ENCODE measurements around the gene ANO10.
"Not testable (repeated sequence)": the region's sequence is repeated elsewhere in the genome, so short reads cannot be mapped to it uniquely, and the experiment has no call there.

ANO10 gene

GRCh38 chr3:43473737-43474136 is 148.1 kb downstream of the ANO10 start:
- no peak for DNase-seq (ENCODE audit: low read depth)

DNA sequence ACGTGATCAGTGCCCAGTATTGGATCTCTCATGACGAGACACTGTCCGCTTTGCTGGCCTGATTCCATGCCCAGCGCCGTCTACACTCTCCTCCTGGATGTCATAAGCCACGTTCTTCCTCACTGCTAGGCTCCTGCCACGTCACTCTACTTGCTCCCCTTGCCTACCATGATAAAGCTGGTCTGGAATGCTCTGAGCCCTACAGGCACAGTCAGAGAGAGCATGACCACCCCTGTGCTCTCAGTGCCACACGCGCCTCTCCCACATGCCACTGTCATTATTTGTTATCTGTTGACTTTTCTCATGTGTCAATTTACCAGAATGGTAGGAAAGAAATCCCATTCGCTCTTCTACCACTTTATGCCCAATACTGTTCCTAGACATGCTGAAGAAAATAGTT is 148.6 kb downstream of the ANO10 start:
- DNase-seq (ENCODE audit: low read depth) = no peak

DNA sequence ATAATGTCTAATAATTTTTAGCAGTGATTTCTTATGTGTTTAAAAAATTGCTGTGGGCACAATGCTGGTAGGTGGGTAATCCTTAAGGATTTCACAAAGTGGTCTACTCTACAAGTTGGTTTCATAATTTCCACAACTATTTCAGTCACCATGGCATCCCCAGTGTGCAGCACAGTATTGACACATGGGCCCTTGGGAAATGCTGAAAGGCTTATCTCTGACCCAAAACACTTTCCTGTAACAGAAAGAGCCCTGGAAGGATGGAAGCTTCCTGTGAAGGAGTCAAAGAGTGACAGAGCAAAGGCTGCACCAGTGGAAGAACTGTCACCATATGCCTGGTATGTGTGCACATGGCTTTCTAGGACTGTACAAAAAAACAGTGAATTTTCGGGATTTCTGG is 153.7 kb downstream of the ANO10 start:
- no peak for DNase-seq (ENCODE audit: low read depth)

DNA sequence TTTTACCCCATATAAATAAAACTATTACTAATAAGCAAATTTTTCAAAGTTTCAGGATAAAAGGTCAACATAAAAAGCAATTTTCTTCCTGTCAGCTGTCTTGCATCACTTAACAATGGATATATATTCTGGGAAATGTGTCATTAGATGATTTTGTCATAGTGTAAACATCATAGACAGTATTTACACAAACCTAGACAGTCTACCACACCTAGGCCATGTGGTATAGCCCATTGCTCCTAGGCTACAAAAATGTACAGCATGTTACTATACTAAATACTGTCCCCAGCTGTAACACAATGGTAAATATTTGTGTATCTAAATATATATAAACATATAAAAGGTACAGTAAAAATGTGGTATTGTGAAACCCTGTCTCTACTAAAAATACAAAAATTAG is 156.7 kb downstream of the ANO10 start:
- DNase-seq (ENCODE audit: low read depth) = no peak

DNA sequence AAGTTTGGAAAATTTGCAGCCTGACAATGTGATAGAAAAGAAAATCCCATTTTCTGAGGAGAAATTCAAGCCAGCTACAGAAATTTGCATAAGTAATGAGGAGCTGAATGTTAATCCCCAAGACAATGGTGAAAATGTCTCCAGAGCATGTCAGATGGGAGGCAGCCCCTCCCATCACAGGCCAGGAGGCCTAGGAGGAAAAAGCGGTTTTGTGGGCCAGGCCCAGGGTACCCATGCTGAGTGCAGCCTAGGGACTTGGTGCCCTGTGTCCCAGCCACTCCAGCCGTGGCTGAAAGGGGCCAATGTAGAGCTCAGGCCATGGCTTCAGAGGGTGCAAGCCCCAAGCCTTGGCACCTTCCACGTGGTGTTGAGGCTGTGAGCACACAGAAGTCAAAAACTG is 159.2 kb downstream of the ANO10 start:
- not testable (repeated sequence) for DNase-seq (ENCODE audit: low read depth)

DNA sequence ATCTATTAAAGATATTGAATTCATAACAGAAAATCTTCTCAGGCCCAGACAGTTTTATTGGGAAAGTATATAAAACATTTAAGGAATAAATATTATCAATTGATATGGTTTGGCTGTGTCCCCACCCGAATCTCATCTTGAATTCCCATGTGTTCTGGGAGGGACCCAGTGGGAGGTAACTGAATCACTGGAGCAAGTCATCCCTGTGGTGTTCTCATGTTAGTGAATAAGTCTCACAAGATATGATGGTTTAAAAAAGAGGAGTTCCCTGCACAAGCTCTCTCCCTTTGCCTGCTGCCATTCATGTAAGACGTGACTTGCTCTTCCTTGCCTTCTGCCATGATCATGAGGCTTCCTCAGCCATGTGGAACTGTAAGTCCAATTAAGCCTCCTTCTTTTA is 160.5 kb downstream of the ANO10 start:
- DNase-seq (ENCODE audit: low read depth) = no peak

GRCh38 chr3:43457038-43457437 is 164.8 kb downstream of the ANO10 start:
- DNase-seq (ENCODE audit: low read depth) = not testable (repeated sequence)

DNA sequence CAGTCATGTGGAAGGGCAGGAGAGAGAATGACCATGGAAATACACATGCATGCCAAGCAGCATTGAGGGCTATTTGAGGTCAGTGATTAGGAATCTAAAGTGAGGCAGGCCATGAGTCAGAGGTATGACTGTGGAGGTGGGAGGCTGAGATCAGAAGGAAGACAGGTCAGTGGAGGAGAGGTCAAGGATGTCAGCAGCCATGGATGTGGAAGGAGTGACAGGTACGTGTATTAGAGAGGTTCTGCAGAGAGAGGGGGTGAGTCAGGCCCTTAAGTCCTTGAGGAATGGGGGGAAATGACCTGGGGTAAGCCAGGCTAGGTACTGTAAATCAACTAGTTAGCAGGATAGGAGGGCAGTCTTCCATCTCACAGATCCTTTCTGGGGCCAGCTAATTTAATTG is 166.6 kb downstream of the ANO10 start:
- no peak for DNase-seq (ENCODE audit: low read depth)

- DNase-seq (ENCODE audit: low read depth) = no peak
Observed at GRCh38 chr3:43453981-43454380, 167.8 kb downstream of the ANO10 start.

GRCh38 chr3:43451670-43452254 is 170.0 kb downstream of the ANO10 start:
- DNase-seq (ENCODE audit: low read depth) = no peak

DNA sequence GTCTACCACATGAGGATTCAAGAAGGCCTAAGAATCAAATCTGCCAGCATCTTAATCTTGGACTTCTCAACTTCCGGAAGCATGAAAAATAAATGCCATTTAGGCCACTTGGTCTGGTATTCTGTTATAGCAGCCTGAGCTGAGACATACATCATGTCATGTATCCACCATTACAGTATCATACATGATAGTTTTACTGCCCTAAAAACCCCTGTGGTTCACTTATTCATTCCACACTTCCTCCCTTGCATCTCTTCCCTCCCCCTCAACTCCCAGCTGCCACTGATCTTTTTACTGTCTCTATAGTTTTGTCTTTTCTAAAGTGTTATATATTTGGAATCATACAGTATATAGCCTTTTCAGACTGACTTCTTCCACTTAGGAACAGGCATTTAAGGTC is 173.7 kb downstream of the ANO10 start:
- no peak for DNase-seq (ENCODE audit: low read depth)

GRCh38 chr3:43445820-43446219 is 176.0 kb downstream of the ANO10 start:
- DNase-seq (ENCODE audit: low read depth) = no peak

DNA sequence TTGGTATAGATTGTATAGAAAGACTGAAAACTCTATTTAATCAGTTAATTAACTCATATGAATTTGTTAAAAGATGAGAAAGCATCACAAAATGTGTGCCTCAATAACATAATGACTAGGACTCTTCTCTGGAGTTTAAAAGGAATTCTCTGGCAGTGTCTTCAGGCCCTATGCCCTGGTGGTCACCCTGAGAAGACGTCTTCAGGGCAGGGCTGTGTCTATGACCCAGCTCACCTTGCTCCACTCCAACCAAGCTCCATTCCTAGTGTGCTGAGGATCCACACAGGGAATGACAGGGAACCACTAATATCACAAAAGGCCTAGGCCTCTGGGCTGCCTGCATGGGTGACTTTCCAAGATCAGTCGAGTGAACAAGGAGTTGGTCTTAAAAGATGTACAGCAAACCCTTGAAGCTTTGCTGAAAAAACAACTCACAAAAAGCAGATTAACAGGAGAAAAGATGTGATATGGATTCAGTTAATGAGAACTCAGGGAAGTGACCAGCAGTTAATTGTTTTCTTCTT is 178.9 kb downstream of the ANO10 start:
- DNase-seq (ENCODE audit: low read depth) = no peak

- no peak for DNase-seq (ENCODE audit: low read depth)
Observed at GRCh38 chr3:43436507-43437140, 185.2 kb downstream of the ANO10 start.

DNA sequence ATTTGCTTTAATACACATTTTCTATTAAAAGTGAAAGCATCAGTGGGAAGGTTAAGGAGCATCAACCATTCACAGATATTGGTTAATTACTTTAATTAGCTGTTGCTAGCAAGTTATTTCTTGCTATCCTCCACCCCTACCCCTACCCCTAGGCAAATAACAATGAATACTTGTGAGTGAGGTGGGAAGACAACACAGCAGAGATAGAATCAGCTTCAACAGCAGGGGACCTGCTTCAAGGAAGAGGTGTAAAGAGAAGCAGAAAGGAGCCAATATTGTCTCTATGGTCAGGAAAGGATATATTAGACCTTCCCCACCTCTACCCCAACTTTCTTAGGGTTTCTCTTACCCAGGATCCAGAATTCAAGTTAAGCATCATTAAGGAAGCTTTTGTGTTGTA is 186.1 kb downstream of the ANO10 start:
- DNase-seq (ENCODE audit: low read depth) = no peak

DNA sequence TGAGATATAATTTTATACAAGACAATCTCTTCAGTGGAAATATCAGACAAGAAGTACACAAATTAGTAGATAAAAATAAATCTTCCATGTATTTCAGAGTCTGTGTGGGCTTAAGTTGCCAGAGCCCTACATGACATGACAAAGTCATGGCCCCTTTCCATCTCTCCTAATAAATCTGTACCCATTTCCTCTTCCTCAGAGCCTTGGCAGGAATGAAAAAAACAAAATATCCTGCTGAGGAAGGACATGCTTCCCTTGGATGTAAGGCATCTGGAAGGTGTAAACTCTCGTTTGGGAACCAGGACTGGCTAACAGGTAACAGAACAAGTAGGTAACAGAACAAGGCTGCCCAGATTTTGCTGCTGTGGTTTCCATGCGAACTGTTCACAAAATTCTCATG is 187.4 kb downstream of the ANO10 start:
- no peak for DNase-seq (ENCODE audit: low read depth)

DNA sequence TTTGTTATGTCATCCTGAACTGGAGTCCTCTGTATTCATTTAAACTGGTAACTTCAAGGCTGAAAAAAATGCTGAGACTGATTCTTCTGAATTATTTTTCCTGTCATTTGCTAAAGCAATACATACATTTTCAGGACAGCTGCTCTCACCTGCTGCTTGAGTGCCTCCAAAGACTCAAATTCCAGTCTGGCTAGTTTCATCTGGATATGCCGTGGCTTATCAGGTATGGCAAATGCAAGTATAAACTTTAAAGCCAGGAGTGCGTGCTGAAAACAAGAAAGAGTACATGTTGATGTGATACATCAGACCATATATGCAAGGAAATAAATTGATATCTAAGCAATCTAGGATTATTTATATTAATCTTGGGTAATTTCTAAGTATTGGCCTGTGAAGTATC is 189.3 kb downstream of the ANO10 start:
- DNase-seq (ENCODE audit: low read depth) = no peak

DNA sequence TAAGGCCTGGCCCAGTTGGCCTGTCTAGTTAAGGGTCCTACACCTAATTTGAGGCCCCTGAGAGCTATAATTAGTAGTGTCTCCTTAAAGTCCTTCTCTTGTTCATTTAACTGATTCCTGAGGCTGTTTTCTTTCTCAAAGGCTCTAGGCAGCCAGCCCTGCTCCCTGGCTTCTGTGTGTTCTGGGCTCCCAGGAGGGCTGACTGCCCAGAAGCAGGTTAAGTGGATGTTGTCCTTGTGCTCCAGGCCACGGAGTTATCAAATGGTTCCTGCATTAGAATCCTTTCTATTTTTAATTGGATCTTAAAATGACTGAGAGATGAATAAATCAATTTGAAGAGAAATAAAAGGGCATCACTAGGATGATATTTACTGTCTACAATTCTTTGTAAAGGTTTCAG is 195.4 kb downstream of the ANO10 start:
- no peak for DNase-seq (ENCODE audit: low read depth)

GRCh38 chr3:43425829-43426228 is 196.0 kb downstream of the ANO10 start:
- no peak for DNase-seq (ENCODE audit: low read depth)

DNA sequence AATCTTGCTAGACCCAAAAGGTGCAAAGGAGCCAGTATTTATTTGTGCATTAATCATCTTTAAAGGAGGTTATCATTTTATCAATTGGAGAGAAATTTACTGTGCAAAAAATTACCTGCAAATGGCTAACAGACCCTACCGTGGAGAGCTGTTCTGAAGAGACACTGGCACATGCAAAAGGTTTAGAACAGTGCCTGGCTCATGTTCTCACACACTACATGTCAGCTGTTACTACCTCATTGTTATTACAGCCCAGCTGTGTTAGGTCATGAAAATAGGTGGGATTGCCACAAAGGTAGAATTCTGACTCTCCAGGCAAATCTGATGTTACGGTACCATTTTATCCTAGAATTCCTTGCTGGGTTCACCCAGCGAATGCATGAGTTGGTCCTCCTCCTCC is 198.2 kb downstream of the ANO10 start:
- DNase-seq (ENCODE audit: low read depth) = no peak

DNA sequence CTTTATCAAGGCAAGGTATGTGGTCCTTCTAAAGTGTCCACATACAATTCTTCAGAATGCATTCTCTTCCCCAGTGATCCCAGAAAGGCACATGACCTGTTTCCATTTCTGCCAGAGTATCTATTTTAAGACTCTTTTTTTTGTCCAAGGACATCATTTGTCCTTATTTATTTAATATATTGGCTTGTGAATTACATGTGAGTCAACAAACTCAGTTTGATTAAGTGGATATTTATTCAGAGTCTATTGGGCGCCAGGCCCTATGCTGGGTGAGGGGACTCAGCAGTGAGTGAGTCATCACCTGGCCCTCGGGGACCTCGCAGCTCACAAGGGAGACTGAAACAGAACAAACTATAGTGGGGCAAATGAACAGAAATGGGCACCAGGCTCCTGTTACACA is 198.7 kb downstream of the ANO10 start:
- no peak for DNase-seq (ENCODE audit: low read depth)

- no peak for DNase-seq (ENCODE audit: low read depth)
Observed at GRCh38 chr3:43418601-43419272, 203.1 kb downstream of the ANO10 start.

DNA sequence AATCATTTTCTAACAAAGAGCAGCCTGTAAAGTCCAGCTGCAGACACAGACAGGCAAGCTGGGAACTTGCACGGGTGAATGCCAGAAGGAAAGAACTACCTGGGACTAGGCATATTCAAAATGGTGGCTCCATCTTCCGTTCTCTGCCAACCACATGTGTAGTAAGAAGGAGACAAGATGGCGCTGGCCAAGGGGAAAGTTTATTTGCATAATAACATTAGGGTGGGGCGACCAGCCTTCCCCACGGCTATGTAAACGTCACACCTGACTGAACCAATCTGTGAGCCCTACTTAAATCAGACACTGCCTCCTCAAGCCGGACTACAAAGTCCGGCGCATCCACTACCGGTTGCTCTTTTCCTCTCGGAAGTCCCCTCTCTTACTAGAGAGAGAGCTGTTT is 204.7 kb downstream of the ANO10 start:
- no peak for DNase-seq (ENCODE audit: low read depth)

DNA sequence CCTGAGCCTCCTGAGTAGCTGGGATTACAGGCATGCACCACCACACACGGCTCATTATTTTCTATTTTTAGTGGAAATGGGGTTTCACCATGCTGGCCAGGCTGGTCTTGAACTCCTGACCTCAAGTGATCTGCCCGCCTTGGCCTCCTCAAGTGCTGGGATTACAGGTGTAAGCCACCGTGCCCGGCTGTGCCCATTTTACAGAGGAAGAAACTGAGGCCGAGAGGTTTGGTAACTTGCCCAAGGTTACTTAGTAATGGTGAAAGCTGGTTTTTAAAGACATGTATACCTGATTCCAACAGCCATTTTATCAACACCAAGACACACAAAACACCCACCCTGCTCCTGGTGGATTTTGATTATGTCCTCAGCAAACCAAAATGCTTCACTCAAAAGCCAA is 206.7 kb downstream of the ANO10 start:
- no peak for DNase-seq (ENCODE audit: low read depth)

All from stimulated activated CD8-positive, alpha-beta memory T cell treated with anti-CD3 and anti-CD28 coated beads, Interleukin-7, amount 100 ng/mL, for 24 hours (primary cell).